Type B pancreatic cell (in vitro differentiated cells): ENCODE results near the gene ADH1A. TPM values are rescaled to one million over a fixed set of nuclear protein-coding genes. Genes with fewer than 3 reads are reported as not detected.

Experiments used
- DNase-seq: peaks from one replicate; pipeline ENCODE4 v3.0.0; 2021; ENCODE audit warnings: mixed read lengths; ENCODE audit not compliant: unreplicated experiment; ENCODE audit errors: extremely low spot score
- H3K27ac Mint-ChIP-seq: 2 replicates; pipeline ENCODE4 v1.8.0; 2021; ENCODE audit warnings: mild to moderate bottlenecking, mixed read lengths
- H3K27me3 Mint-ChIP-seq: 2 replicates; pipeline ENCODE4 v1.8.0; 2021; ENCODE audit warnings: mixed read lengths
- H3K36me3 Mint-ChIP-seq: 2 replicates; pipeline ENCODE4 v1.8.0; 2021; ENCODE audit warnings: mixed read lengths
- H3K4me1 Mint-ChIP-seq: one replicate; pipeline ENCODE4 v1.8.0; 2021; ENCODE audit warnings: mixed read lengths; ENCODE audit not compliant: unreplicated experiment
- H3K4me3 Mint-ChIP-seq: 2 replicates; pipeline ENCODE4 v1.8.0; 2021; ENCODE audit warnings: mild to moderate bottlenecking, mixed read lengths
- H3K9me3 Mint-ChIP-seq: 2 replicates; pipeline ENCODE4 v1.8.0; 2021; ENCODE audit warnings: mixed read lengths
- CTCF ChIP-seq: fragments of 200-600 bp; sonication (generic); conservative IDR thresholded peaks from 2 replicates; pipeline ENCODE4 v1.5.0; 2021; ENCODE audit warnings: antibody characterized with exemption, mild to moderate bottlenecking
- total RNA-seq: library from RNA; stranded (reverse); gene quantifications from 2 replicates; pipeline ENCODE4 v1.2.1, GENCODE V29; 2021; ENCODE audit warnings: low replicate concordance

ADH1A gene
- total RNA-seq, 1 donor from 2014 or later: 6.4 TPM

GRCh38 chr4:99281261-99281660 is 9.5 kb downstream of the ADH1A start:
- Mint-ChIP-seq H3K9me3 (no peaks in the 10 kb centered on the region), H3K27ac (no peak overlapping the region), H3K36me3 (no peaks in the 10 kb centered on the region), H3K4me1 (no peaks in the 10 kb centered on the region), H3K27me3 (no peaks in the 10 kb centered on the region), H3K4me3 (no peak overlapping the region)
- DNase-seq: no peak
- TF ChIP-seq CTCF: no peak

DNA sequence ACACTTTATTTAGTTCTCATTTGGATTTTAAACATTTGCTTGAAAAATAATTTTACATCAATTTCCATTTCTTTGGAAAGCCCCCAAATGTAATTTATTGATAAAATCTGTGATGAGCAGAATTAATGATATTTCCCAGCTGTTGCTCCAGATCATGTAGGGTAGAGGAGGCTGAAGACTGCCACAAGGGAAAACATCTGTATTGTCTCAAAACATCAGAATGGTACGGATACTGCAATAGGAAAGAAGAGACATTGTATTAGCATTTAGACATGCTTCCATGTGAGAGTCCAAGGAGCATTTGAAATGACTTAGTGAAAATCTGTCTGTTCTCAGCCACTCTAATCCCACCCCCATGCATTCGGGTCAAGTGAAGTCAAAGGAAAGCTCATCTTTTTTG is 14.4 kb downstream of the ADH1A start:
- no peaks in the 10 kb centered on the region for H3K36me3 Mint-ChIP-seq
- H3K9me3 Mint-ChIP-seq: peaks cover 4% of the 10 kb centered on the region
- no peaks in the 10 kb centered on the region for H3K27me3 Mint-ChIP-seq
- TF ChIP-seq CTCF: no peak
- H3K4me1 Mint-ChIP-seq: no peaks in the 10 kb centered on the region
- no peak overlapping the region for H3K4me3 Mint-ChIP-seq
- no peak overlapping the region for H3K27ac Mint-ChIP-seq
- DNase-seq: no peak

DNA sequence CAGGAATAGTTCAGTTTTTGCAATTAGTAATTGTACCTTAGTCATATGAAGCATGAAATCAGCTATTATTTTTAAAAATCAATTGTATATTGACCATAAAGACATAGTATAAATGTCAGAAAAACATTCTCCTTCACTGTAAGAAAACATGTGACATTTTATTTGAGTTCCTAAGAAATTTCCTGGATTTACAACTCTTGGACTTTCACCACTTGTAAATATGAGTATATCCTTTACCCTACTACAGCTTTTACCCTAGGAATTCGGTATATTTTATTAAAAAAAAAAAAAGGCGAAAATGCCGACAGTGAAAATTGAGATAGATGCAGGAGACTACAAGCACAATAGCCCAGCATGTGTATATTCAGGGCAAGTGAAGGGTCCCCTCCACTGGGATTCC is 14.9 kb downstream of the ADH1A start:
- Mint-ChIP-seq H3K4me1 (no peaks in the 10 kb centered on the region), H3K9me3 (peaks cover 4% of the 10 kb centered on the region), H3K27ac (no peak overlapping the region), H3K27me3 (no peaks in the 10 kb centered on the region), H3K36me3 (no peaks in the 10 kb centered on the region), H3K4me3 (no peak overlapping the region)
- DNase-seq: no peak
- TF ChIP-seq CTCF: no peak

GRCh38 chr4:99275050-99275449 is 15.7 kb downstream of the ADH1A start:
- TF ChIP-seq CTCF: no peak
- Mint-ChIP-seq H3K4me3 (no peak overlapping the region), H3K27ac (no peak overlapping the region), H3K4me1 (no peaks in the 10 kb centered on the region), H3K36me3 (no peaks in the 10 kb centered on the region), H3K9me3 (peaks cover 4% of the 10 kb centered on the region), H3K27me3 (no peaks in the 10 kb centered on the region)
- DNase-seq: no peak

- no peak for TF ChIP-seq CTCF
- H3K4me1 Mint-ChIP-seq: no peaks in the 10 kb centered on the region
- H3K27me3 Mint-ChIP-seq: no peaks in the 10 kb centered on the region
- no peak overlapping the region for H3K4me3 Mint-ChIP-seq
- H3K36me3 Mint-ChIP-seq: no peaks in the 10 kb centered on the region
- no peak for DNase-seq
- H3K27ac Mint-ChIP-seq: no peak overlapping the region
- H3K9me3 Mint-ChIP-seq: peaks cover 4% of the 10 kb centered on the region
Observed at GRCh38 chr4:99273704-99274103, 17.1 kb downstream of the ADH1A start.

DNA sequence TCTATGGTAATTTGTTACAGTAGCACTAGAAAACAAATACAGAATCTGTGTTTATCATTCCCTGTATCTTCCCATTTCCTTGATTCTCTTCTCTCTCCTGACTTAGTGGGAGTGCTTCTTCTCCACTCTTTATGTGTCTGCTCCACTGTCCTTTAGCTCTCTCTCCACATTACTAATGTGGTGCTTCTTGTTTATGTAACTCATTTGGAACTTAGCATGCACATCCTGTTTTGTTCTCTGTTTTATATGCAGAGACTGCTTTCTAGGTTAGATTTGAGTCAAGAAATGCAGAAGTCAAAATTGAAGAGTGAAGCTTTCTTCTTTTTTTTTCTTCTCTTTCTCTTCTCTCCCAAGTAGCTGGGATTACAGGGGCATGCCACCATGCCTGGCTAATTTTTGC is 25.9 kb downstream of the ADH1A start:
- H3K4me1 Mint-ChIP-seq: no peaks in the 10 kb centered on the region
- H3K4me3 Mint-ChIP-seq: no peak overlapping the region
- peaks cover 9% of the 10 kb centered on the region for H3K9me3 Mint-ChIP-seq
- no peak overlapping the region for H3K27ac Mint-ChIP-seq
- no peaks in the 10 kb centered on the region for H3K27me3 Mint-ChIP-seq
- no peak for DNase-seq
- TF ChIP-seq CTCF: no peak
- peaks cover 10% of the 10 kb centered on the region for H3K36me3 Mint-ChIP-seq
